HCT116 (cell line): ENCODE results near the gene SNX8. TPM values are rescaled to one million over a fixed set of nuclear protein-coding genes. Genes with fewer than 3 reads are reported as not detected.

Experiments
- ATAC-seq: fragments of 200-7000 bp; cut with Tn5 transposase; 2 replicates; pipeline ENCODE4 v1.9.1; 2020; ENCODE audit warnings: mild to moderate bottlenecking, moderate library complexity
- BruUV-seq: library from RNA; stranded (reverse); fragments of 400-500 nt; replicated peaks from 2 replicates; lab custom pipeline; 2021; lab: Mats Ljungman, UMichigan
- CTCF ChIA-PET: fragments of 300-600 bp; sonication (Branson Sonifier 250); formaldehyde crosslinking; loops from one replicate; lab custom pipeline; 2021; ENCODE audit warnings: antibody characterized with exemption; lab: Charles Lee
- POLR2A ChIA-PET: fragments of 300-600, 350-600 bp; sonication (Branson Sonifier 250); formaldehyde crosslinking; loops from one replicate; lab custom pipeline; 2021; ENCODE audit warnings: antibody characterized with exemption; lab: Charles Lee
- RAD21 ChIA-PET, 2 experiments: fragments of 300-600 bp; sonication (Branson Sonifier 250); formaldehyde crosslinking; loops; one replicate each; lab custom pipeline; 2023; ENCODE audit warnings: low total read pairs in 2 of 2; ENCODE audit not compliant: uncharacterized antibody in 2 of 2, unreplicated experiment in 2 of 2, low non-redundant PET in 1 of 2; lab: Charles Lee
- DNase-seq: peaks from one replicate; pipeline ENCODE4 v3.0.0-alpha.2; 2010; ENCODE audit warnings: low read depth, low spot score
- H2AFZ ChIP-seq: fragments of 200-600 bp; shearing (Covaris generic), sonication (generic); 2 replicates; pipeline ENCODE4 v1.6.1; 2017; ENCODE audit warnings: low read depth, mixed run types, mixed read lengths, antibody characterized with exemption, low read length; ENCODE audit not compliant: poor library complexity, severe bottlenecking
- H3K27ac ChIP-seq: 2 replicates; pipeline ENCODE4 v1.5.1; 2012; ENCODE audit warnings: low read depth, low read length
- H3K27me3 ChIP-seq: fragments of 200-600 bp; sonication (generic); 2 replicates; pipeline ENCODE4 v1.6.1; 2016; ENCODE audit warnings: mixed run types, low read length, mixed read lengths; ENCODE audit not compliant: insufficient read depth
- H3K36me3 ChIP-seq, 2 experiments: fragments of 200-500 bp in 1 of 2; fragments of 200-600 bp in 1 of 2; sonication (Bioruptor generic) in 1 of 2; sonication (generic) in 1 of 2; 2 replicates each; pipeline versions ENCODE4 v1.5.1 to v1.6.1; 2014 to 2016; ENCODE audit warnings: low read length in 2 of 2, inconsistent platforms in 1 of 2, mixed read lengths in 1 of 2, mixed run types in 1 of 2; ENCODE audit not compliant: insufficient read depth in 2 of 2, control insufficient read depth in 1 of 2
- H3K4me1 ChIP-seq, 2 experiments: fragments of 200-600 bp in 1 of 2; sonication (generic) in 1 of 2; 2 replicates each; pipeline versions ENCODE4 v1.5.1 to v1.6.1; 2012 to 2017; ENCODE audit warnings: low read length in 2 of 2, inconsistent platforms in 1 of 2, mild to moderate bottlenecking in 1 of 2, mixed read lengths in 1 of 2, mixed run types in 1 of 2, moderate library complexity in 1 of 2; ENCODE audit not compliant: insufficient read depth in 2 of 2, control insufficient read depth in 1 of 2
- H3K4me2 ChIP-seq: fragments of 200-600 bp; sonication (generic); 2 replicates; pipeline ENCODE4 v1.6.1; 2017; ENCODE audit warnings: mixed run types, low read length, mixed read lengths
- H3K4me3 ChIP-seq, 2 experiments: fragments of 200-600 bp in 1 of 2; sonication (generic) in 1 of 2; replicated peaks in 1 of 2; 2 replicates each; pipeline ENCODE4 v1.5.1; 2011 to 2016; ENCODE audit warnings: low read length in 2 of 2, control low read depth in 1 of 2, low read depth in 1 of 2, mild to moderate bottlenecking in 1 of 2, mixed read lengths in 1 of 2, mixed run types in 1 of 2
- H3K79me2 ChIP-seq: fragments of 200-600 bp; sonication (generic); 2 replicates; pipeline ENCODE4 v1.6.1; 2017; ENCODE audit warnings: mild to moderate bottlenecking, mixed run types, low read length, moderate library complexity, mixed read lengths; ENCODE audit not compliant: insufficient read depth
- H3K9ac ChIP-seq: fragments of 200-600 bp; sonication (generic); 2 replicates; pipeline ENCODE4 v1.6.1; 2016; ENCODE audit warnings: low read length, mixed read lengths
- H3K9me2 ChIP-seq: fragments of 200-600 bp; sonication (generic), shearing (Covaris generic); 2 replicates; pipeline ENCODE4 v1.6.1; 2017; ENCODE audit warnings: mixed run types, mild to moderate bottlenecking, moderate library complexity; ENCODE audit not compliant: insufficient read depth
- H3K9me3 ChIP-seq, 2 experiments: fragments of 200-500 bp in 1 of 2; fragments of 200-600 bp in 1 of 2; sonication (Bioruptor generic) in 1 of 2; sonication (generic) in 1 of 2; 2 replicates each; pipeline ENCODE4 v1.6.1; 2014 to 2017; ENCODE audit warnings: low read length in 2 of 2, mixed read lengths in 2 of 2, inconsistent platforms in 1 of 2, low read depth in 1 of 2, mild to moderate bottlenecking in 1 of 2, mixed run types in 1 of 2, moderate library complexity in 1 of 2; ENCODE audit not compliant: control insufficient read depth in 1 of 2, insufficient read depth in 1 of 2
- H4K20me1 ChIP-seq: fragments of 200-600 bp; sonication (generic), shearing (Covaris generic); 2 replicates; pipeline ENCODE4 v1.6.1; 2017; ENCODE audit warnings: mixed run types, mild to moderate bottlenecking, moderate library complexity; ENCODE audit not compliant: insufficient read depth
- ATF3 ChIP-seq: IDR thresholded peaks from 2 replicates; pipeline ENCODE4 v1.6.1; 2012
- CBX3 ChIP-seq: IDR thresholded peaks from 2 replicates; pipeline ENCODE4 v1.6.1; 2012; ENCODE audit warnings: low read depth
- CEBPB ChIP-seq: IDR thresholded peaks from 2 replicates; pipeline ENCODE4 v1.6.1; 2012; ENCODE audit warnings: low read depth
- EGR1 ChIP-seq: IDR thresholded peaks from 2 replicates; pipeline ENCODE4 v1.6.1; 2012; ENCODE audit warnings: low read depth
- ELF1 ChIP-seq: IDR thresholded peaks from 2 replicates; pipeline ENCODE4 v1.6.1; 2012; ENCODE audit warnings: low read depth, borderline replicate concordance
- EZH2 ChIP-seq: fragments of 200-600 bp; sonication (generic); IDR thresholded peaks from 2 replicates; pipeline ENCODE4 v1.6.1; 2017; ENCODE audit warnings: antibody characterized with exemption, mixed run types
- EZH2phosphoT487 ChIP-seq: fragments of 200-600 bp; IDR thresholded peaks from 2 replicates; pipeline ENCODE4 v1.6.1; 2018; ENCODE audit warnings: antibody characterized with exemption, borderline replicate concordance
- JUND ChIP-seq: IDR thresholded peaks from 2 replicates; pipeline ENCODE4 v1.6.1; 2012
- MAX ChIP-seq: IDR thresholded peaks from 2 replicates; pipeline ENCODE4 v1.6.1; 2012
- POLR2A ChIP-seq: IDR thresholded peaks from 2 replicates; pipeline ENCODE4 v1.7.0; 2011; ENCODE audit warnings: borderline replicate concordance; ENCODE audit not compliant: insufficient read depth, insufficient read length; ENCODE audit errors: extremely low read depth
- POLR2AphosphoS5 ChIP-seq: IDR thresholded peaks from 2 replicates; pipeline ENCODE4 v1.6.1; 2011; ENCODE audit warnings: mild to moderate bottlenecking, low read depth, low read length, moderate library complexity
- REST ChIP-seq: IDR thresholded peaks from 2 replicates; pipeline ENCODE4 v1.6.1; 2012; ENCODE audit warnings: low read depth
- SIN3A ChIP-seq: IDR thresholded peaks from 2 replicates; pipeline ENCODE4 v1.6.1; 2012; ENCODE audit warnings: low read depth
- SP1 ChIP-seq: IDR thresholded peaks from 2 replicates; pipeline ENCODE4 v1.6.1; 2012; ENCODE audit warnings: low read depth
- SRF ChIP-seq: IDR thresholded peaks from 2 replicates; pipeline ENCODE4 v1.6.1; 2012; ENCODE audit warnings: low read depth
- TCF7L2 ChIP-seq: IDR thresholded peaks from 2 replicates; pipeline ENCODE4 v1.7.0; 2011; ENCODE audit warnings: borderline replicate concordance, inconsistent platforms; ENCODE audit not compliant: insufficient read depth, insufficient read length; ENCODE audit errors: extremely low read depth
- YY1 ChIP-seq: IDR thresholded peaks from 2 replicates; pipeline ENCODE4 v1.6.1; 2011; ENCODE audit warnings: low read length, low read depth, moderate library complexity, mild to moderate bottlenecking; ENCODE audit not compliant: insufficient replicate concordance; ENCODE audit errors: extremely low read depth
- intact Hi-C: fragments of 100-400 bp; cut with micrococcal nuclease; formaldehyde crosslinking; loops from 2 replicates; pipeline ENCODE4 v1.10.0; 2022
- total RNA-seq: library from RNA; stranded (reverse); gene quantifications from one replicate; pipeline ENCODE4 v1.2.1, GENCODE V29; 2021; ENCODE audit not compliant: unreplicated experiment

The SNX8 gene
- total RNA-seq, 1 experiment from 2014 or later, result 41.7 TPM

- RAD21 ChIA-PET, result no interaction called here
- no peak for TF ChIP-seq POLR2A
- no peak for TF ChIP-seq CEBPB
- no peak for TF ChIP-seq JUND
- no peak for TF ChIP-seq REST
- no peak for TF ChIP-seq YY1
- TF ChIP-seq MAX, result no peak
- TF ChIP-seq SIN3A, result no peak
- TF ChIP-seq SP1, result no peak
- TF ChIP-seq ELF1, result no peak
- TF ChIP-seq EZH2phosphoT487, result no peak
- TF ChIP-seq CBX3, result no peak
- TF ChIP-seq SRF, result no peak
- TF ChIP-seq POLR2AphosphoS5, result no peak
- TF ChIP-seq EGR1, result no peak
- no peak for TF ChIP-seq ATF3
- TF ChIP-seq EZH2, result no peak
- no peak for TF ChIP-seq TCF7L2
- Histone ChIP-seq H3K27ac (no peak overlapping the region), H3K4me2 (no peak overlapping the region), H2AFZ (no peak overlapping the region), H3K4me3 (no peak overlapping the region), H3K9me2 (no peaks in the 10 kb centered on the region), H3K4me1 (peaks cover 0 to 5% of the 10 kb centered on the region in 2 experiments; a peak in 2 of 4 replicates), H3K9me3 (no peaks in the 10 kb centered on the region), H3K27me3 (no peaks in the 10 kb centered on the region), H4K20me1 (no peaks in the 10 kb centered on the region), H3K36me3 (no peaks in the 10 kb centered on the region), H3K9ac (no peak overlapping the region), H3K79me2 (no peaks in the 10 kb centered on the region)
- POLR2A ChIA-PET, result no interaction called here
- intact Hi-C loops, result no loop called here
- CTCF ChIA-PET, result no interaction called here
- no peak for ATAC-seq
- DNase-seq, result no peak
- BruUV-seq, result no TSS peak
Measured at GRCh38 chr7:2271273-2272026, 42.8 kb downstream of the SNX8 start.
